Stimulated activated CD8-positive, alpha-beta memory T cell treated with anti-CD3 and anti-CD28 coated beads, Interleukin-12 subunit alpha, Interleukin-12 subunit beta, amount 100 ng/mL, for 24 hours (primary cell): ENCODE measurements around the gene HPD.
"Not testable (repeated sequence)": the region's sequence is repeated elsewhere in the genome, so short reads cannot be mapped to it uniquely, and the experiment has no call there.

ENCODE experiments used
- DNase-seq: peaks from one replicate; pipeline ENCODE4 v3.0.0-alpha.2; 2020; ENCODE audit errors: extremely low read depth

Gene HPD

GRCh38 chr12:121866331-121866730 lies 7.7 kb upstream of the HPD start:
- DNase-seq = no peak

DNA sequence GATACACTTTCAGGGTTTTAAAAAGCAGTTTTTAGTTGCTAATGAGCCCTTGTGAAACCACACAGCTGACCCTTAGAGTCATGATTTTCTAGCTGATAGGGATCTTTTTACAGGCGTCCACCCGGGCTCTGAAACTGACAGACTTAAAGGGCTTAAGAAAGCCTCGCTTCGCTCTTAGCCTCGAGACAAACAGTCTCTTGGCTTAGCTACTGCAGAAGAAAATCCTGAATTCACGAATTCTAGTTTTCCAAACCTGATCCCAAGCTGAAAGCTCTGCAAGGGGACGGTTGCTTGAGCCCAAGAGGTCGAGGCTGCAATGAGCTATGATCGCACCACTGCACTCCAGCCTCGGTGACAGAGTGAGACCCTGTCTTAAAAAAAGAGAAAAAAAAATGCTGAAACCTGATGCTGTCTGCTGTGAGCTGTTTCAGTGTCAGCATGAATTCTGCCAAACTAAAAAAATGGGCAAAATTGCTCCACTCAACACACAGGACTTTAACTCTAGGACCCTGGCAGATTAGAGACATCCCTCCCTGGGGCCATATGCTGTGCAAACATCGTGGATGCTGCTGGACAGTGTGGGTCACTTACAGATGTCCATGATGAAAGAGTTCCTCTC lies 3.1 kb upstream of the HPD start:
- DNase-seq = no peak

- DNase-seq = not testable (repeated sequence)
Observed at GRCh38 chr12:121860699-121861098, 2.0 kb upstream of the HPD start.

DNA sequence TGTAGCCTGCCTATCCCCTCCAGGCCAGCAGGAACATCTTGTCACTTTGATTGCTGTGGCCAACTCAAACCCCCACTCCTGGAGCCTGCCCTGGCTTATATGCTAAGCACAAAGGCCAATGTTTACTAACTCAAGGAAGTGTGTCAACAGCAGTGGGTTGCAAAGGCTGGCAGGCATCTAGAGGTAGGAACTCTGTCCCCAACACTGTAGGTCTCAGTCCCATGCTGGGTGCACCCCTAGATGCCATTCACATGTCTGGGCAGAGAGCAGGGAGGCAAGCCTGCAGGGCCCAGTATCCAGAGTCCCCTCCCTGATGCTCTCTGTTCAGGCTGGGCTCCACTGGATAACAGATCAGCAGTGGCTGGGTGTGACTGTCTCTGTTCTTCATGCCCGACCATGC lies 1.6 kb upstream of the HPD start:
- no peak for DNase-seq

DNA sequence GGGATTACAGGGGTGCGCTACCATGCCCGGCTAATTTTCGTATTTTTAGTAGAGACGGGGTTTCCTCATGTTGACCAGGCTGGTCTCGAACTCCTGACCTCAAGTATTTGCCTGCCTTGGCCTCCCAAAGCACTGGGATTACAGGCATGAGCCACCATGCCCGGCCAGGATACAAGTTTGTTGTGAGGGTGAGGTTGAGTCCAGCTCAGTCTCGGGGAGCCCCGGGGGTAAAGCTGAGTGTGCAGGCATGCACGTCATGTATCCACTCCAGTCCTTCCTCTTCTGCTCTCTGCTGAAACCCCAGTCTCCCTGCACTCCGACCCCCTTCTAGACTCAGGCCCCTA lies 369 bp downstream of the HPD start:
- no peak for DNase-seq

GRCh38 chr12:121857322-121858246 lies 1.1 kb downstream of the HPD start:
- no peak for DNase-seq

DNA sequence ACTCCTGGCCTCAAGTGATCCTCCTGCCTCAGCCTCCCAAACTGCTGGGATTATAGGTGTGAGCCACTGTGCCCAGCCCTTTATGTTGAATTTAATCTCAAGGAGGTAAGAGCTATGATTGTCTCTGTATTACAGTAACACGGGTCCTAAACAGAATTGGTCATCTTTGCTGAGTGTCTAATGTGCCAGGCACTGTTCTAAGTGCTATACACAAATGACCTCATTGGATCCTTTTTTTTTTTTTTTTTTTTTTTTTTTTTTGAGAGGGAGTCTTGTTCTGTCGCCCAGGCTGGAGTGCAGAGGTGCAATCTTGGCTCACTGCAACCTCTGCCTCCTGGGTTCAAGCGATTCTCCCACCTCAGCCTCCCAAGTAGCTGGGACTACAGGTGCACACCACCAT lies 6.3 kb downstream of the HPD start:
- DNase-seq = not testable (repeated sequence)

DNA sequence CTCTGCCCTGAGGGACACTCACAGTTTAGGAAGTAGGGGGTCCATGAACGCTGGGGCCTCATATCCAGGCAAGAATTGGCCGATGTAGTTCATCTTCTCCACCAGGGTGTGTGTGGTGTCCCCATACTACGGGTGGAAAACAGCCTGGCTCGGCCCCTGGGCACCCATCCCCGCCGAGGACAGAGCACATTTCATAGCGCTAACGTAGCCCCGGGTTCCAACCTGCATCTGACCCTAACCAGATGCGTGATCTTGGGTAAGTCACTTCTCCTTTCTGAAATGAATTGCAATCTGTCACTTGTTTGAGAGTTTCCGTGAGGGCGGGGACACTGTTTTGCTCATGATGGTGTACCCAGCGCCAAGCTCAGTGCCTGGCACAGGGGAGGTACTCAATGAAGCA lies 9.0 kb downstream of the HPD start:
- no peak for DNase-seq

DNA sequence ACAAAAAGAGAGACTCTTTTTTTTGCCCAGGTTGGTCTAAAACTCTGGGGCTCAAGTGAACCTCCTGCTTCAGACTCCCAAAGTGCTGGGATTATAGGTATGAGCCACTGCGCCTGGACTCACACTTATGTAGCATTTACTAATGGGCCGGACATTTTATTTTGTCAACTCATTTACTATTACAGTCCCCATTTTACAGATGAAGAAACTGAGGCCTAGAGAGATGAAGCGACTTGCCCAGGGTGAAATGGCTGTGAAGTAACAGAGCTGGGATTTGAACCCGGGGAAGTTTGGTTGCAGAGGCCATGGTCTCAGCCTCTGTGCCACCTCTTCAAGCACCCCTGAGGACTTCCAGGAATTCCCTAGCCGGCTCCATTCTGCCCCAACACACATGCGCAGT lies 9.4 kb downstream of the HPD start:
- DNase-seq = no peak

- DNase-seq = no peak
Observed at GRCh38 chr12:121845701-121846100, 13.0 kb downstream of the HPD start.

- no peak for DNase-seq
Observed at GRCh38 chr12:121843236-121843982, 15.2 kb downstream of the HPD start.

- DNase-seq = no peak
Observed at GRCh38 chr12:121839993-121840761, 18.5 kb downstream of the HPD start.

DNA sequence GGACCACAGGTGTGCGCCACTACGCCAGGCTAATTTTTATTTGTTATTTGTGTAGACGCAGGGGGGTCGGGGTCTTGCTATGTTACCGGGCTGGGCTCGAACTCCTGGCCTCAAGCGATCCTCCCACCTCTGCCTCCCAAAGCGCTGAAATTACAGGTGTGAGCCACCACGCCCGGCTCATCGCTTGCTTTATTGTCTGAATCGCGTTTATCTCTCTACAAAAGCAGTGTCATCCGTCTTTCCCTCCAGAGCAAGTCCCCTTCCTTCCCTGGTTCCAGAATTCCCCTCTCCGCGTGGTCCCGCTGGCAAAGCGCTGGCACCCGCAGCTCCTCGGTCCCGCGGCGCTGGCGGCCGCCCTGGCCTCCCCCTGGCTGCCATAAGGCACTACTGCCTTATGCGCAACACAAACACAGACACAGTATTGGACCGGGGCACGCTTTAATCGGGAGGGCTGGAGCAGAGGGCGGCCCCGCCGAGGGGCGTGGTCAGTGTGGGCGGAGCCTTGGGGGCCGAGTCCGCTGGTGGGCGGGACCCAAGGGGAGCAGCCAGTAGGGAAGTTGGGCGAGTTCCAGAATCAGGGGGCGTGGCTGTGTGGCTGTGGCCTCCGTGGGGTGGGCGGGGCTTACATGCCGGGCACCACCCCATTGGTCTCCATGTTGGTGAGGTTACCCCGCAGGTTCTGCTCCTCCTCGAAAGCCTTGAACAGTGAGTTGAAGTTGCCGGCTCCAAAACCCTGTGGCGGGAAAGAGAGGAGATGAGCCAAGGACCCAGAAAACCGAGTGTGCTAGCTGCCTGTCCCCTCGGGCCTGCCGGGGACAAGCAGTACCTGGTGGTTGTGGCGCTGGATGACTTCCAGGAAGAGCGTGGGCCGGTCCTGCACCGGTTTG lies 19.3 kb downstream of the HPD start:
- DNase-seq = peak; percentile 98

GRCh38 chr12:121838126-121838525 lies 20.5 kb downstream of the HPD start:
- no peak for DNase-seq

- DNase-seq = no peak
Observed at GRCh38 chr12:121837680-121838079, 21.0 kb downstream of the HPD start.

DNA sequence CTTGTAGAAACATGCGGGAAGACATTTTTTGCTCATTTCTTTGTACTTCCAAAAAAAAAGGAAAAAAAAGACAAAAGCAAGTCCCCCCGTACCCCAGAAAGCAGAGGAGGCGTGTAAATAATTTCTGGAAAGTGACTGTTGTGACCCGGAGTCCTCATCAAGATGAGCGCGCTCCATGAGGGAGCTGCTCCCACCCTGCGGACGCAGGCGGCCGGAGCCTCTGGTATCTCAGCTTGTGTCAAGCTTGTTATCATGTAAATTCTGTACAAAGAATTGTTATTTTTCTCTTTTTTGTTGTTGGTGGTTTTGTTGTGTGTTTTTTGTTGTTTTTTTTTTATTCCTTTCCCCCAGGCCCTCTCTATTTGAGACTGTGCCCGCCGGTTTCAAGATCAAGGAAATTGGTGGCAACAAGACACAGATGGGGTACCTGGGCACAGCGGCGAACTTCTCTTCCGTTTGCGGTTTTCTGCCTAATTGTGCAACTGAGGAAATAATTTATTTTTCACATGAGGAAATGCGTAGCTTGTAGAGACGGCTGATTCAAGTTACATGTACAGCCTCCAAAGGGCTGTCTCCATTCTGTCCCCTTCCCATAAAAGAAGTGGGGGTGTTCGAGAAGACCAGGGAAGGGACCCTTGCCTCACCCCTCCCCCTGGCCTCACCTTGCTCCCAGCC lies 27.0 kb downstream of the HPD start:
- DNase-seq = no peak

DNA sequence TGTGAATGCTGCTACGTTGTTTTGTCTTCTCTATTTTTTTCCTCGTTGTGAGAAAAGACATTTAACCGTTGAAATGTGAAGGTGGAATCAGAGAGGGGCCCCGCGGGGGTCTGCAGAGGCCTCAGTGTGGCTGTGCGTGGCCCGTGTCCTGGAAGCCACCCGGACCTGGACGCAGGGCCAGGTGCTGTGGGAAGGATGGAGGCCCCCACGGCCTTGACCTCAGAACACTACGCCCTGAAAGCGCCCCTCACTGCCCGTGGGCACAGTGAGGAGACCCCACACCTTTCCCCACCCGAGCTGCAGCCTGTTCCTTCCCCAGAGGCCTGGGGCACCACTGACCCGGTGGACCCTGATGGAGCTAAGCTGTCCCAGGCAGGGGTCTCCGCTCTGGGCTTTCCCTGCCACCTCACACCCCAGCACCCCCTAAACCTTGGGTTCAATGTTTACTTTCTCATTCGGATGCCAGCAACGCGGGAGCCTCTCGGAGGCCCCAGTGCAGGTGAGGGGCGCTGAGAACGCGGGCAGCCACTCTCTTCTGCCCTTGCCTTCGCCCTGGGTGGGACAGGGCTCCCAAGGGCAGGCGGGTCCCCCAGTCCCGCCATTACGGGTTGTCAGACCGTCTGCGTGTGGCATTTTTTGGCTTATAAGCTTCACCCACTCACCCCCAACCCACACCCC lies 27.9 kb downstream of the HPD start:
- no peak for DNase-seq

DNA sequence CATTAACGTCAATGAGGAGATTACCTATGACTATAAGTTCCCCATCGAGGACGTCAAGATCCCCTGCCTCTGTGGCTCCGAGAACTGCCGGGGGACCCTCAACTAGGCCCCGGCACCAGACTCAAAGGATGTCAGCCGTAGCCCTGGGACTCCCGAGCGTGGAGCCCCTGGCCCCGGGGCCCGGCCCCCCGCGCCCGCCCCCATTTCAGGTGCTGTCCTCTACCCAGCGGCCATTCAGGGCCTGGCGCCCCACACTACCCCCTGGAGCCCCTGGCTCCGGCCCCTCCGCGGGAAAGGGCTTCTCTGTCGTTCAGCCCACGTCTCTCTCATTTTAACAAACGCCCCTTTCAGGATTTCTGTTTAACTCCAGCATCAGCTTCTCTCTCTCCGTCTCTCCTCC lies 28.5 kb downstream of the HPD start:
- DNase-seq = no peak

GRCh38 chr12:121829250-121829918 lies 29.3 kb downstream of the HPD start:
- DNase-seq = no peak
